Measurements from ENCODE around the gene UQCRC2.
"Not testable (repeated sequence)": the region's sequence is repeated elsewhere in the genome, so short reads cannot be mapped to it uniquely, and the experiment has no call there.

The UQCRC2 gene

GRCh38 chr16:21952793-21953540 lies at the start of gene UQCRC2:
TSS of gene UQCRC2 (plus strand) at chr16:21953361. CDS start at chr16:21953424, 63 bp downstream.
- DNase-seq (ENCODE audit: low read depth) = peak; percentile 78

- not testable (repeated sequence) for DNase-seq (ENCODE audit: low read depth)
Measured at GRCh38 chr16:21932650-21933049, 20.5 kb upstream of the UQCRC2 start.

GRCh38 chr16:21933316-21933715 lies 19.8 kb upstream of the UQCRC2 start:
- not testable (repeated sequence) for DNase-seq (ENCODE audit: low read depth)

- DNase-seq (ENCODE audit: low read depth) = not testable (repeated sequence)
Measured at GRCh38 chr16:21933790-21934189, 19.4 kb upstream of the UQCRC2 start.

GRCh38 chr16:21936216-21936615 lies 16.9 kb upstream of the UQCRC2 start:
- DNase-seq (ENCODE audit: low read depth) = not testable (repeated sequence)

- DNase-seq (ENCODE audit: low read depth) = no peak
Measured at GRCh38 chr16:21937336-21937829, 15.8 kb upstream of the UQCRC2 start.

- DNase-seq (ENCODE audit: low read depth) = no peak
Measured at GRCh38 chr16:21940570-21940969, 12.6 kb upstream of the UQCRC2 start.

GRCh38 chr16:21943571-21943970 lies 9.6 kb upstream of the UQCRC2 start:
- DNase-seq (ENCODE audit: low read depth) = no peak

GRCh38 chr16:21946889-21947635 lies 6.1 kb upstream of the UQCRC2 start:
- DNase-seq (ENCODE audit: low read depth) = no peak

- no peak for DNase-seq (ENCODE audit: low read depth)
Measured at GRCh38 chr16:21949713-21950260, 3.4 kb upstream of the UQCRC2 start.

- DNase-seq (ENCODE audit: low read depth) = no peak
Measured at GRCh38 chr16:21950782-21951521, 2.2 kb upstream of the UQCRC2 start.

GRCh38 chr16:21952040-21952792 lies 945 bp upstream of the UQCRC2 start:
- peak; percentile 63 for DNase-seq (ENCODE audit: low read depth)

GRCh38 chr16:21953541-21953902 lies 361 bp downstream of the UQCRC2 start:
- no peak for DNase-seq (ENCODE audit: low read depth)

- DNase-seq (ENCODE audit: low read depth) = no peak
Measured at GRCh38 chr16:21957714-21958346, 4.7 kb downstream of the UQCRC2 start.

GRCh38 chr16:21959050-21959449 lies 5.9 kb downstream of the UQCRC2 start:
- no peak for DNase-seq (ENCODE audit: low read depth)

GRCh38 chr16:21962475-21962874 lies 9.3 kb downstream of the UQCRC2 start:
- no peak for DNase-seq (ENCODE audit: low read depth)

- no peak for DNase-seq (ENCODE audit: low read depth)
Measured at GRCh38 chr16:21963887-21964286, 10.7 kb downstream of the UQCRC2 start.

- no peak for DNase-seq (ENCODE audit: low read depth)
Measured at GRCh38 chr16:21964353-21964752, 11.2 kb downstream of the UQCRC2 start.

GRCh38 chr16:21971856-21972255 lies 18.7 kb downstream of the UQCRC2 start:
- DNase-seq (ENCODE audit: low read depth) = no peak

GRCh38 chr16:21973945-21974344 lies 20.8 kb downstream of the UQCRC2 start:
- DNase-seq (ENCODE audit: low read depth) = no peak

- DNase-seq (ENCODE audit: low read depth) = no peak
Measured at GRCh38 chr16:21980032-21980431, 26.9 kb downstream of the UQCRC2 start.

Measured in activated T-cell treated with anti-CD3 and anti-CD28 coated beads for 48 hours (primary cell).